IMR-90 (cell line): ENCODE results near the gene ADARB2.

Experiments
- BHLHE40 ChIP-seq: fragments of 150-350 bp; IDR thresholded peaks from 2 replicates; pipeline ENCODE4 v1.6.1; 2016; ENCODE audit warnings: mild to moderate bottlenecking, low read depth, low read length
- CEBPB ChIP-seq: IDR thresholded peaks from 2 replicates; pipeline ENCODE4 v1.6.1; 2012; ENCODE audit warnings: low read depth, low read length, improper control_type of control experiment
- MAFK ChIP-seq: IDR thresholded peaks from 2 replicates; pipeline ENCODE4 v1.6.1; 2012; ENCODE audit warnings: low read depth, low read length, improper control_type of control experiment
- MXI1 ChIP-seq: IDR thresholded peaks from 2 replicates; pipeline ENCODE4 v1.6.1; 2012; ENCODE audit warnings: low read depth, mild to moderate bottlenecking, low read length, moderate library complexity, borderline replicate concordance
- POLR2A ChIP-seq: IDR thresholded peaks from 2 replicates; pipeline ENCODE4 v1.6.1; 2012; ENCODE audit warnings: mild to moderate bottlenecking, low read depth, low read length
- RAD21 ChIP-seq: IDR thresholded peaks from 2 replicates; pipeline ENCODE4 v1.6.1; 2012; ENCODE audit warnings: low read length, improper control_type of control experiment
- SMC3 ChIP-seq: fragments of 150-350 bp; IDR thresholded peaks from 2 replicates; pipeline ENCODE4 v1.6.1; 2016; ENCODE audit warnings: low read depth, mild to moderate bottlenecking, antibody characterized with exemption, low read length, moderate library complexity
- TF ChIP-seq, protein P1 (sequence below): conservative IDR thresholded peaks from 2 replicates; pipeline ENCODE4 v1.5.1; 2012; ENCODE audit warnings: mild to moderate bottlenecking, low read depth, low read length, improper control_type of control experiment
- TF ChIP-seq, protein P2 (sequence below): fragments of 150-350 bp; IDR thresholded peaks from 2 replicates; pipeline ENCODE4 v1.6.1; 2016; ENCODE audit warnings: low read depth, mild to moderate bottlenecking, low read length, moderate library complexity, borderline replicate concordance

DNA sequence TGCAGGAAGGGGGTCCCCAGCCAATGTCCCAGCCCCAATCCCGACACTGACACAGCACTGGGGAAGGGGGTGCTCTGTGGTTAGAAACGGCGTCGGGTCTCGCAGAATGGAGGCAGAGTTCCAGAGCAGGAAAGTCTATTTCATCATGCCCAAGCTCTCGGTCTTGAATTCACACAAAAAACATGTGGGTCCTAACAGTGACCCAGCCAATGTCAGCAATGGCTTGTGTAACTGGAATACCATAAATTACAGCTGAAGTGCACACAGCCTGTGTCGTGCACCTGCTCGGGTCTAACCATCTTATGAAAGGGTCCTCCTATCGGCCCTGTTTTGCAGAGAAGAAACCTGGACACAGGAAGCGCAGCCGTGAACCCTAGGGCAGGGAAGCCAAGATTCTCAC is 324.1 kb downstream of the ADARB2 start:
- TF ChIP-seq, protein P1, sequence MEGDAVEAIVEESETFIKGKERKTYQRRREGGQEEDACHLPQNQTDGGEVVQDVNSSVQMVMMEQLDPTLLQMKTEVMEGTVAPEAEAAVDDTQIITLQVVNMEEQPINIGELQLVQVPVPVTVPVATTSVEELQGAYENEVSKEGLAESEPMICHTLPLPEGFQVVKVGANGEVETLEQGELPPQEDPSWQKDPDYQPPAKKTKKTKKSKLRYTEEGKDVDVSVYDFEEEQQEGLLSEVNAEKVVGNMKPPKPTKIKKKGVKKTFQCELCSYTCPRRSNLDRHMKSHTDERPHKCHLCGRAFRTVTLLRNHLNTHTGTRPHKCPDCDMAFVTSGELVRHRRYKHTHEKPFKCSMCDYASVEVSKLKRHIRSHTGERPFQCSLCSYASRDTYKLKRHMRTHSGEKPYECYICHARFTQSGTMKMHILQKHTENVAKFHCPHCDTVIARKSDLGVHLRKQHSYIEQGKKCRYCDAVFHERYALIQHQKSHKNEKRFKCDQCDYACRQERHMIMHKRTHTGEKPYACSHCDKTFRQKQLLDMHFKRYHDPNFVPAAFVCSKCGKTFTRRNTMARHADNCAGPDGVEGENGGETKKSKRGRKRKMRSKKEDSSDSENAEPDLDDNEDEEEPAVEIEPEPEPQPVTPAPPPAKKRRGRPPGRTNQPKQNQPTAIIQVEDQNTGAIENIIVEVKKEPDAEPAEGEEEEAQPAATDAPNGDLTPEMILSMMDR, result no peak
- TF ChIP-seq POLR2A, result no peak
- no peak for TF ChIP-seq MXI1
- TF ChIP-seq, protein P2, sequence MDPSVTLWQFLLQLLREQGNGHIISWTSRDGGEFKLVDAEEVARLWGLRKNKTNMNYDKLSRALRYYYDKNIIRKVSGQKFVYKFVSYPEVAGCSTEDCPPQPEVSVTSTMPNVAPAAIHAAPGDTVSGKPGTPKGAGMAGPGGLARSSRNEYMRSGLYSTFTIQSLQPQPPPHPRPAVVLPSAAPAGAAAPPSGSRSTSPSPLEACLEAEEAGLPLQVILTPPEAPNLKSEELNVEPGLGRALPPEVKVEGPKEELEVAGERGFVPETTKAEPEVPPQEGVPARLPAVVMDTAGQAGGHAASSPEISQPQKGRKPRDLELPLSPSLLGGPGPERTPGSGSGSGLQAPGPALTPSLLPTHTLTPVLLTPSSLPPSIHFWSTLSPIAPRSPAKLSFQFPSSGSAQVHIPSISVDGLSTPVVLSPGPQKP, result no peak
- no peak for TF ChIP-seq BHLHE40
- no peak for TF ChIP-seq RAD21
- no peak for TF ChIP-seq MAFK
- TF ChIP-seq CEBPB, result no peak
- no peak for TF ChIP-seq SMC3
